Left renal cortex interstitium (tissue), 4 donors: Measurements from ENCODE around the gene LONP1. TPM values are rescaled to one million over a fixed set of nuclear protein-coding genes. Genes with fewer than 3 reads are reported as not detected.

Source experiments
- DNase-seq, 4 donors: peaks; one replicate each; pipeline ENCODE4 v3.0.0-alpha.2; 2013; ENCODE audit warnings: low read depth in 4 of 4, low spot score in 2 of 4, missing footprints in 1 of 4
- polyA plus RNA-seq, 4 donors: library from polyadenylated mRNA; unstranded; fragments of 120-200 nt; gene quantifications; one replicate each; pipeline ENCODE4 v1.2.1, GENCODE V29; 2013; ENCODE audit not compliant: insufficient read length in 4 of 4

LONP1 gene
- polyA plus RNA-seq, 4 donors, result 46.9 to 76.4 (median 62.1) TPM

- no peak for DNase-seq
Observed at GRCh38 chr19:5661483-5661882, 58.5 kb downstream of the LONP1 start.

GRCh38 chr19:5655412-5655811, 64.5 kb downstream of the LONP1 start:
- DNase-seq, result no peak

- no peak for DNase-seq
Observed at GRCh38 chr19:5654931-5655330, 65.0 kb downstream of the LONP1 start.

GRCh38 chr19:5652261-5652660, 67.7 kb downstream of the LONP1 start:
- DNase-seq, result no peak

- DNase-seq, result no peak
Observed at GRCh38 chr19:5651361-5651760, 68.6 kb downstream of the LONP1 start.

GRCh38 chr19:5648464-5648863, 71.5 kb downstream of the LONP1 start:
- no peak for DNase-seq

GRCh38 chr19:5646703-5647102, 73.2 kb downstream of the LONP1 start:
- DNase-seq, result no peak

- no peak for DNase-seq
Observed at GRCh38 chr19:5645409-5645808, 74.5 kb downstream of the LONP1 start.

- no peak for DNase-seq
Observed at GRCh38 chr19:5644037-5644436, 75.9 kb downstream of the LONP1 start.

- DNase-seq, result no peak
Observed at GRCh38 chr19:5643060-5643459, 76.9 kb downstream of the LONP1 start.

GRCh38 chr19:5642204-5642603, 77.7 kb downstream of the LONP1 start:
- DNase-seq, result no peak

Other genes with a start within 250 kb of the LONP1 start
- gene TINCR, start 152.2 kb downstream of the LONP1 start, polyA plus RNA-seq, result 1 to 10 TPM in 1 of 4 donors, under 1 TPM in 3; 0.21 to 1.2 (median 0.51) TPM
- 100 to 1,000 TPM in 2 of 4 donors, 10 to 100 TPM in 2; 51.1 to 120 (median 91.7) TPM for gene SAFB2, start 97.4 kb downstream of the LONP1 start, polyA plus RNA-seq
- gene SAFB, start 97.1 kb downstream of the LONP1 start, polyA plus RNA-seq, result 100 to 1,000 TPM; 126 to 190 (median 159) TPM
- gene MICOS13, start 39.6 kb downstream of the LONP1 start, polyA plus RNA-seq, result 10 to 100 TPM; 33.7 to 73.6 (median 50.8) TPM
- 10 to 100 TPM in 3 of 4 donors, 1 to 10 TPM in 1; 7.9 to 16.9 (median 13.0) TPM for gene HSD11B1L, start 39.1 kb downstream of the LONP1 start, polyA plus RNA-seq
- gene RPL36, start 29.9 kb downstream of the LONP1 start, polyA plus RNA-seq, result 100 to 1,000 TPM; 503 to 959 (median 748) TPM
- not detected for gene CATSPERD, start 491 bp upstream of the LONP1 start, polyA plus RNA-seq
- gene PRR22, start 64.6 kb upstream of the LONP1 start, polyA plus RNA-seq, result 1 to 10 TPM; 1.5 to 4.4 (median 3.7) TPM
- 10 to 100 TPM; 21.9 to 37.7 (median 30.1) TPM for gene DUS3L, start 71.0 kb upstream of the LONP1 start, polyA plus RNA-seq
- 1 to 10 TPM; 1.6 to 5.5 (median 3.9) TPM for gene NRTN, start 84.9 kb upstream of the LONP1 start, polyA plus RNA-seq
- gene FUT6, start 119.6 kb upstream of the LONP1 start, polyA plus RNA-seq, result 10 to 100 TPM in 2 of 4 donors, 1 to 10 TPM in 2; 7.2 to 16.0 (median 10.8) TPM
- gene FUT3, start 131.3 kb upstream of the LONP1 start, polyA plus RNA-seq, result 1 to 10 TPM in 2 of 4 donors, under 1 TPM in 2; 0.32 to 1.3 (median 0.74) TPM
- gene FUT5, start 150.4 kb upstream of the LONP1 start, polyA plus RNA-seq, result under 1 TPM in 1 of 4 donors, not detected in 3; 0.06 TPM
- gene NDUFA11, start 183.6 kb upstream of the LONP1 start, polyA plus RNA-seq, result 100 to 1,000 TPM; 132 to 235 (median 194) TPM
- 10 to 100 TPM in 2 of 4 donors, 1 to 10 TPM in 2; 4.6 to 12.6 (median 7.9) TPM for gene VMAC, start 184.7 kb upstream of the LONP1 start, polyA plus RNA-seq
- gene CAPS, start 194.1 kb upstream of the LONP1 start, polyA plus RNA-seq, result 10 to 100 TPM; 27.7 to 54.3 (median 37.2) TPM